ENCODE data around the gene GNS.

GNS gene

GRCh38 chr12:64735442-64735841 lies 23.8 kb downstream of the GNS start:
- DNase-seq (ENCODE audit: low read depth), result no peak

- no peak for DNase-seq (ENCODE audit: low read depth)
Measured at GRCh38 chr12:64733857-64734256, 25.3 kb downstream of the GNS start.

GRCh38 chr12:64731683-64732082 lies 27.5 kb downstream of the GNS start:
- no peak for DNase-seq (ENCODE audit: low read depth)

- no peak for DNase-seq (ENCODE audit: low read depth)
Measured at GRCh38 chr12:64730588-64730969, 28.6 kb downstream of the GNS start.

DNA sequence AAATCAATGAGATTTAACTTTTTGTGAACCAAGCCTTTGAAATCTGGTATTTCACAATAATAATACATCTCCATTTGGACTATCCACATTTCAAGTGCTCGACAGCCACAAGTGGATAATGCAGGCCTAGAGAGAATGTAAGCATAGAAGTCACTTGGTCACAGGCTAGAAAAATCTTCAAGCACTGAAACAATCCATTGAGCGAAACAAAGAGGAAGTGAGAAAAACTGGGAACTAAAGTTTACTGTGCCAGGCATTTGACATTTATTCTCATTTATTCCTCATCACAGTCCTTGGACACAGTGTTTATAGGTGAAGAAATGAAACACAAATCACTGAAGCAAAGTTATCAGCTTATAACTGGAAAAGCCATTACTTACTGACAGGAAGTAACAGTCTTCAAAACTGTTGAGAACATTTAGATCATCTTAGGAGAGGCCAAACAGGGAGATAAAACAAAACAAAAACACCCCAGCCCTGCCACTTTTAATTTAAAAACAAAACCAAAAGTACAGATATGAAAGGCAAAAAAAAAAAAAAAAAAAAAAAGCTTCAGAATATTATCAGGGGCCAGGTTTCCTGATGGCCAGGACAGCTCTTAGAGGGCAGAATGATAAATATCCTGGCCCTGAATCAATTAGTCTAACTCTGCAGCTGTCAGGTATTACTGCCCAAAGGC lies 29.2 kb downstream of the GNS start:
- no peak for DNase-seq (ENCODE audit: low read depth)

DNA sequence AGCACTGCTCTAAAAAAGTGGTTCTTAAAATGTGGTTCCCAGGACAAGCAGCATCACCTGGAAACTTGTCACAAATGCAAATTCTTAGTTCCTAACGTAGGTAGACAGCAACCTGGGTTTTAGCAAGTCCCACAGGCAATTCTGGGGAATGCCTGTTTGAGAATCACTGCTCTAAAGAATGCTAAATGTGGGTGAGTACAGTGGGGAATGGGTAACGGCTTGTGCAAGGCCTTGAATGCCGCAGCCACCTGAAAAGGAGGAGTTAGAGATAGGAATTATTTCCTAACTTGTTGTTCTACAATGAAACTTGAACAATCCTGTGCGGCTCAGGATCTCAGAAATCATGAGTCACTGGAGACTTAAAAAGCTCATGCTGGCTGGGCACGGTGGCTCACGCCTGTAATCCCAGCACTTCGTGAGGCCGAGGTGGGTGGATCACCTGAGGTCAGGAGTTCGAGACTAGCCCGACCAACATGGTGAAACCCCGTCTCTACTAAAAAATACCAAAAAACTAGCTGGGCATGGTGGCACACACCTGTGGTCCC lies 34.9 kb downstream of the GNS start:
- DNase-seq (ENCODE audit: low read depth), result peak; percentile 53

DNA sequence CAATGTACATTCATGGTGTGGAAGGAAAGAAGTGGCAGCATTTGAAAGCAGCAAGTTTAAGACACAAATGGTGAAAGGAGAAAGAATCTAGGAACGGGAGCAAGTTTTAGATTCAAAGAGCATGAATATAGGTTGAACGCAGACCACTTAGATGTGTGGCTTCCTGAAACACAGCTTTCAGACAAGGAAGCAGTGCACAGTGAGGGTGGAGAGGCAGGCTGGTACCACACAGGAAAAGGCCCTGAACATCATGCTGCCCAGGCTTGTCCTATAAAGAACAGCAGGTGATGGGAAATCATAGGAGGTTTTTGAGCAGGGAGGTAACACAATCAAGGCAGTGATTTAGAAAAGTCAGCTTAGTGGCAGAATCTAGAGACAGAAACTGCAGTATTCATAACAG lies 35.6 kb downstream of the GNS start:
- no peak for DNase-seq (ENCODE audit: low read depth)

GRCh38 chr12:64722835-64723234 lies 36.4 kb downstream of the GNS start:
- DNase-seq (ENCODE audit: low read depth), result no peak

DNA sequence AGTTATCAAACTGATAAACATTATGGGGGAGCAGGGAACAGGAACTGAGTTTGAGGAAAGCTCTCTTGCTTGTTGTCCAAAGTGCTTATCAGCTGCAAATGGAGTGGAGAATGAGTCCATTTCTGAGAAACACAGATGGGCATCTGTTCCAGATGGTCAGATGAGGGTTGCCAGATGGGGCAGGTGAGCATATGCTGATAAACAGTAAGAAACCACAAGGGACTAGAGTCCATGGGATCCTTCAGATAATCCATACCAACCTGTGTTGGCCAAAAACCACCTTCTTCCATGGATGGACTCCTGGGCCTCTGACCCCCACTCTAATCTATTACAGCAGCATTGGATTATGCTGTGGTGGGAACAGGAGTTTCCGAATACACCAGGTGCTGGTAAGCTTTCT lies 38.3 kb downstream of the GNS start:
- DNase-seq (ENCODE audit: low read depth), result no peak

DNA sequence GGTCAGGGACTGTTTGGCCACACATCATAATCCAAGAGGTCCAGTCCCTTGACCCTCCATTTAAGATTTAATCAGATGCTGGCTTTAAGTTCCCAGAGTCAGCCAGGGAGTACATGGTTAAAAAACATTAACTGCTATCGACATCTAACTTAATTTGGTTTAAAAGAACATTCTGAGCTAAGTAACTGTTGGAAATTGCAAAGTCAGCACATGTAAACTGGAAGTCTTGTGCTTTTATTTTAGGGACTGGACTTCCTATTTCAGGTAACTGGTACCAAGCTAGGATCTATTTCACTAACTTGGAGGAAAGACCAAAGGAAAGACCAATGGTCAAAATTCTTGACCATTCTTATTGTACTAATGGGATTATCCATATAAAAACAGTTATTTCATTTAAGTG lies 40.6 kb downstream of the GNS start:
- DNase-seq (ENCODE audit: low read depth), result no peak

DNA sequence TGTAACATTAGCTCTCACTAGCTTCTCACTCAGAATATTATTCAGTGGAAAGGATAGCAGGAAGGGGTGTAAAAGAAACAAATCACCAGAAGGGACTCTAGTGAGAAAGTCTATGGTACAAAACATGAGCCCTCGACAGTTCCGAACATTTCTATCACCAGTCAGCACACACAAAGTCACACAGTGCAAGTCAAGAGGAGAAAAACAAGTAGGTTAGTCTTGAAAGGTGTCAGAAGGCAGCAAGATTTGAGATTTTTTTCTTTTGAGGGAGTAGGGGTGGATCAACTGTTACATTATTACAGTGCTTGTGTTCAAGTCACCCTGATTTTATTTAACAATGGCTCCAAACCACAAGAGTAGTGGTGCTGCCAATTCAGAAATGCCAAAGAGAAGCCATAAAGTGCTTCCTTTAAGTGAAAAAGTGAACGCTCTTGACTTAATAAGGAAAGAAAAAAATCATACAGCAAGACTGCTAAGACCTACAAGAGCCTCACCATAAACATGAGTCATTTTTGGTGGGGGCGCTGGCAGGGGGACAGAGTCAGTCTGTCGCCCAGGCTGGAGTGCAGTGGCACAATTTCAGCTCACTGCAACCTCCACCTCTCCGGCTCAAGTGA lies 42.3 kb downstream of the GNS start:
- DNase-seq (ENCODE audit: low read depth), result no peak

DNA sequence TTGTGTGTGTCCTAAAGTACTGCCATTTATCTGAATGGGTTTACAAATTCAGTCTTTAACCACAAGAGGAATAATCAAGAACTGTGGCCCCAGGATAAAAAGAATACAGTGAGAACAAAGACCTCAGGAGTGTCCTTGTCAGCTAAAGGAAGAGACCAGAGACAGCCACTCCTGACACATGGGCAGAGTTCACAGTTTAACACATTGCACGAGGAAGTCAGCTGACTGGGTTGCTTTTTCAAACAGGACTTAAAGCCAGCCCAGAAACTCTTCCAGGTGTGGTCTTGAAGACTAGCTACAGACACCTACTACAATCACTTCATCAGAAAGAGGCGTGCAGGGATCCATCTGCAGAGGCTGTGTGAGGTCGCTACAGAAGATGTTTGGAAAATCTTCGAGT lies 42.8 kb downstream of the GNS start:
- DNase-seq (ENCODE audit: low read depth), result no peak

DNA sequence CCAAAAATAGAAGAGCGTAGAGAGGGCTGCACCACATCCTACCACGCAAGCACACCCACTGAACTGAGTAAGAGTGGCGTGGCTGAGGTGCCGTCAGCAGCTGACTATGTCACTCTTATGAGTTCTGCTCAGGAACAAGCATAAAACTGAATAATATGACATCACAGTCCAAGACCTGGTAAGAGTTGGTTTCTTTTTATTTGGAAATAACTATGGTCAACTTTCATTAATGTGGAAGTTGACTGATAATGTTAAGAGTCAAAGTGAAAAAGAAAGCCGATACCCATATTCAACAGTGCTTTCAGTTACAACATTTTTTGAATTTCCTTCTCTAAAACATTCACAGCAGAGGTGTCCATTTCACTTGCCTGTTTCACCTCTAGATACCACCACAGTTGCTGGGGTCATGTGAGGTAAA lies 44.6 kb downstream of the GNS start:
- DNase-seq (ENCODE audit: low read depth), result no peak

DNA sequence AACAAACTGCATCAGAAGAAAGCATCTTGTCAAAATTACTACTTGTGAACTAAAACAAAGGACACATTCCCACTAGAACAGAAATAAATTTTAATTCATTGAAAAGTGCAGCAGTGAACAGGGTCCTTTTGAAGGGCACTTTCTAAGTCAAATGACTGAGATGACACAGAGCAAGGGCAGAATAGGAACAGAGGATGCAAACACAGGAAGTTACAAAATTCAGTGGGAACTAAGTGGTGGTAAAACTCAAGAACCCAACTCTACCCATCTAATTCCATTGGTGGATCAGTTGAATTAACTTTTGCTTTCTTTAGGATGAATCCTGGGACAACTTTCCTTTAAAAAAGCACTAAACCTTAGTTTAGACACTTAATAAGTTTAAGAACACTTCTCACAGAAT lies 45.8 kb downstream of the GNS start:
- no peak for DNase-seq (ENCODE audit: low read depth)

DNA sequence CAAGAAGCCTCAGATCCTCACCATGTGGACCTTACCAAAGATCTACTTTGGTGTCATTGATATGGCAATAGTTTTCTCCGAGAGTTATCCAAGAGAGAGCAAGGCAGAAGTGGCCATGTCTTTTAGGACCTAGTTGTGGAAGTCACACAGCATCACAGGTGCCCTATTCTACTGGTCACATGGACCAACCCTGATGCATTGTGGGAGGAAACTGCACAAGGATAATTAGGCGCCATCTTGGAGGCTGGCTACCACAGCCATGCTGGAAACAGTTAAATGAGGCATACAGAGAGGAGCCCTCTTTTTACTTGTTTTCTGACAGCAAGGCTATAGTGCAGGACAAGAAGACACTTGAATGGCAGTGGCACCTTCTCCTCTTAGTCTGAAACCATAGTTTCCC lies 49.8 kb downstream of the GNS start:
- no peak for DNase-seq (ENCODE audit: low read depth)

DNA sequence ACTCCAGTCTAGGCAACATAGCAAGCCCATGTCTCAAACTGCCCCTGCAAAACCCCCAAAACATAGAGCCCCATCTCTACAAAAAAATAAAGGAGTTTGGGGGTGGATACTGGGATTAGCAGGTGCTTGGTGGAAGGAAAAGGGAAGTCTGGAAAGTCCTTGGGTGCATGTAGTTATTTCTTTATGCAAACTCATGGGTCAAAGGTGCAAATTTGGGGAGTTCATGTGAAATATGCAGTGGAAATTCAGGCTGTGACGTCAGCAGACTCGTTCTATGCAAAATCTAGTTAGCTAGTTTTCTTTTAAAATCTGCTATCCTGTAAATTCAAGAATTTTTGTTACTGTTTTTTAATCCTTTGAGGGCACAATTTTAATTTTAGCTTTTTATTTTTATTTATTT lies 51.3 kb downstream of the GNS start:
- no peak for DNase-seq (ENCODE audit: low read depth)

DNA sequence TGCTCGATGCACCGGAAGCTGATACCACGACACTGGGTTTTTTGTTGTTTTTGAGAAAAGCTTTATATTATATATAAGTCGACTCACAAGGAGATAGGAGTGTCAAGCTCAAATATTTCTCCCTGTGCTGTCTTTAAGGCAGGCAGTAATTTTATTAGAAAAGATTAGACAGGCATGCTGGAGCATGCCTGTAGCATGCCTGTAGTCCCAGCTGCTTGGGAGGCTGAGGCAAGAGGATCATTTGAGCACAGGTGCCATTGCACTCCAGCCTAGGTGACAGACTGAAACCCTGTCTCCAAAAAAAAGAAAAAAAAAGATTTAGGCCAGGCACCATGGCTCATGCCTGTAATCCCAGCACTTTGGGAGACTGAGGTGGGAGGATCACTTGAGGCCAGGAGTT lies 51.8 kb downstream of the GNS start:
- no peak for DNase-seq (ENCODE audit: low read depth)

DNA sequence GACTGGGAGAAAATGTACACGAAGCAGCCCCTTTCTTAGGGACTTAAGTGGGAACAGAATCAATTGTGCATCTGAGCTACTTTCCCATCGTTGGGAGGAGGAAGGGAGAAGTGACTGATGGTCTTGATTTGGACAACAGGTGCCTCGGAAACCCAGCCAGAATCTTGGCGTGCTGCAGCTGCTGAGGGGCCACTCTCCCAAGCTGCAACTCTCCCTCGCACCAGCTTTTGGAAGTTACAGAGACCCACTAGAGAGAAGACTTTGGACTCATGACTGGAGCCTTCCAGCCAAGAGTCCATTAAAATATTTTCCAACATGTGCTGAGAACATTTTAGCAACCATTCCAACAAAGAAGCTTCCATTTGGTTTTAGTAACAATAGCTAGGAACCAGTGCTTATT lies 52.3 kb downstream of the GNS start:
- DNase-seq (ENCODE audit: low read depth), result no peak

- peak; percentile 16 for DNase-seq (ENCODE audit: low read depth)
Measured at GRCh38 chr12:64706306-64706705, 52.9 kb downstream of the GNS start.

DNA sequence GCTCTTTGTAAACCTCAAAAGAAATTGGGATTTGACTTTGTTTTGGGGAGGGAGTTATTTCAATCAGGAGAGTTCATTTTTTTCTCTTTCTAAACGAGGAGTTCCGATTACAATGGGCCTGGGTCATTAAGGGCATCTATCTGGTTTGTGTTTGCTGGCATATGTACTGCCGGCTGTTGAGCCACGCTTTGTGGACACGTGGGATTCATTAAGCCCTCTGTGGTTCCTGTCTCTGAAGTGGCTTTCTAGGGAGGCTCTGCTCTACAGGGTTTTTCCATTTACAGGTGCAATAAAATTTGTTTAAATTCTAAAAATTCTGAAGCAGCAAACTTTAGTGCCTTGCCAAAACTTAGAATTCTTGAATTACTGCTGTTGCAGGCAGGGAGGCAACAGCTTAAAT lies 57.9 kb downstream of the GNS start:
- DNase-seq (ENCODE audit: low read depth), result no peak

DNA sequence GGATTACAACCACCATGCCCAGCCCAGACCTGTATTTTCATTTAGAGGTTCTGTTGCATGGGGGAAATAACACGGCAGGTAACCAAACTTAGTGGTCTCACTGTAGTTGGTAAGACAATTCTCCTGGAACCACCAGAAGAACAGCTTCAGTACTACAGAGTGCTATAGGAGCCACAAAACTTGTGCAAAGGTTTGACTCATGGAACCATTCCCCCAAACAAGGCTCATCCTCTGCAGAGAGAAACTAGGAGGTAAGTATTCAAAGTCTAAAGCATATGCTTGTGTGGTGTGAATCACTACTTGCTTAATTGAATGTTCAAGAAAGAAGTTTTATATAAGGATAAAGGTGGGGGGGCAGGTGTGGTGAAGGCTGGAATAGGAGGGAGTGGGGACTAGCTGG lies 58.7 kb downstream of the GNS start:
- DNase-seq (ENCODE audit: low read depth), result no peak

- DNase-seq (ENCODE audit: low read depth), result no peak
Measured at GRCh38 chr12:64699504-64700115, 59.6 kb downstream of the GNS start.

GRCh38 chr12:64696080-64696741 lies 63.0 kb downstream of the GNS start:
- no peak for DNase-seq (ENCODE audit: low read depth)

Measured in iris pigment epithelial cell (primary cell).